ENCODE results near the gene SLC6A8. TPM values are rescaled to one million over a fixed set of nuclear protein-coding genes. Genes with fewer than 3 reads are reported as not detected.
"Not testable (repeated sequence)": the region's sequence is repeated elsewhere in the genome, so short reads cannot be mapped to it uniquely, and the experiment has no call there.

The SLC6A8 gene
- total RNA-seq, 2 donors from 2014 or later: 1.8 to 2.2 TPM

GRCh38 chrX:153671589-153672530 lies 15.9 kb upstream of the SLC6A8 start:
- Mint-ChIP-seq H3K36me3 (ENCODE audit: insufficient read depth in 2 of 2) (no peaks in the 10 kb centered on the region), H3K4me1 (ENCODE audit: low read depth) (peaks cover 10% of the 10 kb centered on the region), H3K4me3 (no peak overlapping the region), H3K27ac (no peak overlapping the region), H3K27me3 (ENCODE audit: low read depth) (peaks cover 36% of the 10 kb centered on the region), H3K9me3 (no peaks in the 10 kb centered on the region)
- DNase-seq (no peak), ATAC-seq (replicated peaks in 1 of 2) (no peak)

- peaks cover 4% of the 10 kb centered on the region for H3K4me1 Mint-ChIP-seq (ENCODE audit: low read depth)
- ATAC-seq (replicated peaks in 1 of 2): no peak
- no peak for DNase-seq
- peak overlapping the region; percentile 4 to 53 for H3K4me3 Mint-ChIP-seq
- H3K27me3 Mint-ChIP-seq (ENCODE audit: low read depth): peaks cover 36% of the 10 kb centered on the region
- H3K36me3 Mint-ChIP-seq (ENCODE audit: insufficient read depth in 2 of 2): no peaks in the 10 kb centered on the region
- H3K27ac Mint-ChIP-seq: no peak overlapping the region
- H3K9me3 Mint-ChIP-seq: no peaks in the 10 kb centered on the region
These were observed 14.9 kb upstream of the SLC6A8 start for GRCh38 chrX:153672531-153673427.

GRCh38 chrX:153673428-153674218 lies 14.1 kb upstream of the SLC6A8 start, which contains the start of gene PNCK:
Gene PNCK, minus strand, starts transcription at chrX:153673813. Its CDS starts 737 bp downstream, at chrX:153673076.
- H3K36me3 Mint-ChIP-seq (ENCODE audit: insufficient read depth in 2 of 2): no peaks in the 10 kb centered on the region
- no peaks in the 10 kb centered on the region for H3K9me3 Mint-ChIP-seq
- H3K27me3 Mint-ChIP-seq (ENCODE audit: low read depth): peaks cover 41% of the 10 kb centered on the region
- H3K4me1 Mint-ChIP-seq (ENCODE audit: low read depth): no peaks in the 10 kb centered on the region
- no peak for DNase-seq
- H3K4me3 Mint-ChIP-seq: peak within 1 kb of the TSS; percentile 53 to 61
- ATAC-seq (replicated peaks in 1 of 2): no peak
- no peak within 1 kb of the TSS for H3K27ac Mint-ChIP-seq

GRCh38 chrX:153674219-153674851 lies 13.4 kb upstream of the SLC6A8 start:
- Mint-ChIP-seq H3K4me1 (ENCODE audit: low read depth) (no peaks in the 10 kb centered on the region), H3K27ac (no peak overlapping the region), H3K27me3 (ENCODE audit: low read depth) (peaks cover 43% of the 10 kb centered on the region), H3K4me3 (peak overlapping the region; percentile 23 to 61), H3K9me3 (no peaks in the 10 kb centered on the region), H3K36me3 (ENCODE audit: insufficient read depth in 2 of 2) (no peaks in the 10 kb centered on the region)
- no peak for DNase-seq
- no peak for ATAC-seq (replicated peaks in 1 of 2)

GRCh38 chrX:153681175-153681574 lies 6.6 kb upstream of the SLC6A8 start:
- no peaks in the 10 kb centered on the region for H3K36me3 Mint-ChIP-seq (ENCODE audit: insufficient read depth in 2 of 2)

GRCh38 chrX:153683486-153683885 lies 4.2 kb upstream of the SLC6A8 start:
- not testable (repeated sequence) for H3K4me3 Mint-ChIP-seq; H3K9me3 Mint-ChIP-seq; ATAC-seq (replicated peaks in 1 of 2); H3K27ac Mint-ChIP-seq; H3K36me3 Mint-ChIP-seq (ENCODE audit: insufficient read depth in 2 of 2); DNase-seq; H3K4me1 Mint-ChIP-seq (ENCODE audit: low read depth)
- H3K27me3 Mint-ChIP-seq (ENCODE audit: low read depth): peaks cover 21% of the 10 kb centered on the region

More at GRCh38 chrX:153681175-153681574, 6.6 kb upstream of the SLC6A8 start:
- H3K27ac Mint-ChIP-seq: no peak overlapping the region
- H3K4me1 Mint-ChIP-seq (ENCODE audit: low read depth): no peaks in the 10 kb centered on the region
- no peak for ATAC-seq (replicated peaks in 1 of 2)
- H3K9me3 Mint-ChIP-seq: no peaks in the 10 kb centered on the region
- H3K27me3 Mint-ChIP-seq (ENCODE audit: low read depth): peaks cover 24% of the 10 kb centered on the region
- no peak for DNase-seq
- no peak overlapping the region for H3K4me3 Mint-ChIP-seq

GRCh38 chrX:153684467-153685155 lies 3.1 kb upstream of the SLC6A8 start:
- Mint-ChIP-seq H3K4me3 (no peak overlapping the region), H3K9me3 (no peaks in the 10 kb centered on the region), H3K27ac (no peak overlapping the region), H3K4me1 (ENCODE audit: low read depth) (no peaks in the 10 kb centered on the region), H3K36me3 (ENCODE audit: insufficient read depth in 2 of 2) (no peaks in the 10 kb centered on the region), H3K27me3 (ENCODE audit: low read depth) (peaks cover 19% of the 10 kb centered on the region)
- no peak for DNase-seq
- no peak for ATAC-seq (replicated peaks in 1 of 2)

- no peak overlapping the region for H3K4me3 Mint-ChIP-seq
- H3K9me3 Mint-ChIP-seq: no peaks in the 10 kb centered on the region
- H3K36me3 Mint-ChIP-seq (ENCODE audit: insufficient read depth in 2 of 2): no peaks in the 10 kb centered on the region
- DNase-seq (no peak), ATAC-seq (replicated peaks in 1 of 2) (no peak)
- peaks cover 19% of the 10 kb centered on the region for H3K27me3 Mint-ChIP-seq (ENCODE audit: low read depth)
- H3K27ac Mint-ChIP-seq: no peak overlapping the region
- H3K4me1 Mint-ChIP-seq (ENCODE audit: low read depth): no peaks in the 10 kb centered on the region
These were observed 2.6 kb upstream of the SLC6A8 start for GRCh38 chrX:153685156-153685536.

- H3K4me3 Mint-ChIP-seq: peak overlapping the region in 1 of 2 donors; percentile 27
- no peaks in the 10 kb centered on the region for H3K36me3 Mint-ChIP-seq (ENCODE audit: insufficient read depth in 2 of 2)
- peaks cover 19% of the 10 kb centered on the region for H3K27me3 Mint-ChIP-seq (ENCODE audit: low read depth)
- ATAC-seq (replicated peaks in 1 of 2) (no peak), DNase-seq (no peak)
- no peak overlapping the region for H3K27ac Mint-ChIP-seq
- H3K9me3 Mint-ChIP-seq: no peaks in the 10 kb centered on the region
- no peaks in the 10 kb centered on the region for H3K4me1 Mint-ChIP-seq (ENCODE audit: low read depth)
These were observed 1.7 kb upstream of the SLC6A8 start for GRCh38 chrX:153685751-153686696.

GRCh38 chrX:153686711-153687110 lies 1.0 kb upstream of the SLC6A8 start:
- ATAC-seq (replicated peaks in 1 of 2) (no peak), DNase-seq (no peak)
- H3K27me3 Mint-ChIP-seq (ENCODE audit: low read depth): peaks cover 19% of the 10 kb centered on the region
- H3K36me3 Mint-ChIP-seq (ENCODE audit: insufficient read depth in 2 of 2): no peaks in the 10 kb centered on the region
- H3K27ac Mint-ChIP-seq: no peak overlapping the region
- H3K9me3 Mint-ChIP-seq: no peaks in the 10 kb centered on the region
- no peaks in the 10 kb centered on the region for H3K4me1 Mint-ChIP-seq (ENCODE audit: low read depth)
- peak overlapping the region in 1 of 2 donors; percentile 27 for H3K4me3 Mint-ChIP-seq

- no peaks in the 10 kb centered on the region for H3K36me3 Mint-ChIP-seq (ENCODE audit: insufficient read depth in 2 of 2)
- H3K27me3 Mint-ChIP-seq (ENCODE audit: low read depth): peaks cover 19% of the 10 kb centered on the region
- ATAC-seq (replicated peaks in 1 of 2) (peak; percentile 27 to 34), DNase-seq (no peak)
- H3K4me3 Mint-ChIP-seq: no peak overlapping the region
- no peak overlapping the region for H3K27ac Mint-ChIP-seq
- H3K4me1 Mint-ChIP-seq (ENCODE audit: low read depth): no peaks in the 10 kb centered on the region
- no peaks in the 10 kb centered on the region for H3K9me3 Mint-ChIP-seq
These were observed 345 bp downstream of the SLC6A8 start for GRCh38 chrX:153688071-153688470.
